Prostate gland (tissue), 2 donors: ENCODE results near the gene EIF5AL1.

ENCODE experiments used
- POLR2A ChIP-seq: fragments of 450-650 bp; IDR thresholded peaks from one replicate; pipeline ENCODE4 v1.6.1; 2016; ENCODE audit warnings: antibody characterized with exemption, mild to moderate bottlenecking
- POLR2AphosphoS5 ChIP-seq: sonication (generic); formaldehyde crosslinking; IDR thresholded peaks from one replicate; pipeline ENCODE4 v1.6.1; 2017; ENCODE audit warnings: antibody characterized with exemption
- TF ChIP-seq, protein P1 (sequence below), 4 experiments: fragments of 200-600 bp in 2 of 4; fragments of 450-650 bp in 2 of 4; sonication (generic) in 2 of 4; IDR thresholded peaks; 1 replicate in 3 of 4; 2 replicates in 1 of 4; pipeline ENCODE4 v1.5.1; 2016 to 2019; ENCODE audit warnings: antibody characterized with exemption in 4 of 4, mild to moderate bottlenecking in 2 of 4, moderate library complexity in 2 of 4

DNA sequence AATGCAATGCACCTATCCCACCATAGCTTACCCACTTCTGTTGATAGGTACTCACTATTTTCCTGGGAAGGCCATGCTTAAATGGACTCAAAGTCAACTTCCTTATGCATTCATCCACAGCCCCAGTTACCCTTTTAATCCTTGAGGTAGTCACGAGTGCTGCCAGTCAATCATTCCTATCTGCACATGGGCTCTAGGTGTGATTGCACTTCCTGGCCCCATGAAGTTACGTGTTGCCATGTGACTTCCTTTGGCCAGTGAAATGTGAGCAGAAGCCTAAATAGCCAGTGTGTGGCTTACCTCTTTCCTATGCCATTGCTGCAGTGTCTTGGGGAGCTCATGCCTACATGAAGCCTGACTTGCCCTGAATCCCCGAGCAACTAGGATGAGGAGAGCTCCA lies 23.5 kb upstream of the EIF5AL1 start:
- TF ChIP-seq, protein P1, sequence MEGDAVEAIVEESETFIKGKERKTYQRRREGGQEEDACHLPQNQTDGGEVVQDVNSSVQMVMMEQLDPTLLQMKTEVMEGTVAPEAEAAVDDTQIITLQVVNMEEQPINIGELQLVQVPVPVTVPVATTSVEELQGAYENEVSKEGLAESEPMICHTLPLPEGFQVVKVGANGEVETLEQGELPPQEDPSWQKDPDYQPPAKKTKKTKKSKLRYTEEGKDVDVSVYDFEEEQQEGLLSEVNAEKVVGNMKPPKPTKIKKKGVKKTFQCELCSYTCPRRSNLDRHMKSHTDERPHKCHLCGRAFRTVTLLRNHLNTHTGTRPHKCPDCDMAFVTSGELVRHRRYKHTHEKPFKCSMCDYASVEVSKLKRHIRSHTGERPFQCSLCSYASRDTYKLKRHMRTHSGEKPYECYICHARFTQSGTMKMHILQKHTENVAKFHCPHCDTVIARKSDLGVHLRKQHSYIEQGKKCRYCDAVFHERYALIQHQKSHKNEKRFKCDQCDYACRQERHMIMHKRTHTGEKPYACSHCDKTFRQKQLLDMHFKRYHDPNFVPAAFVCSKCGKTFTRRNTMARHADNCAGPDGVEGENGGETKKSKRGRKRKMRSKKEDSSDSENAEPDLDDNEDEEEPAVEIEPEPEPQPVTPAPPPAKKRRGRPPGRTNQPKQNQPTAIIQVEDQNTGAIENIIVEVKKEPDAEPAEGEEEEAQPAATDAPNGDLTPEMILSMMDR (IDR thresholded peaks at IDR 0.05), result no peak
- no peak for TF ChIP-seq POLR2A
- no peak for TF ChIP-seq POLR2AphosphoS5
